ENCODE results near the gene OSTN. TPM values are rescaled to one million over a fixed set of nuclear protein-coding genes. Genes with fewer than 3 reads are reported as not detected.
A peak's percentile ranks its signal among the peaks of the same experiment; 100 is the strongest.

Gene OSTN
- 0.36 TPM for total RNA-seq
- long read RNA-seq = 0 reads

GRCh38 chr3:191198932-191199331 is at the start of gene OSTN:
Gene OSTN (plus strand): TSS chr3:191199241. CDS start chr3:191212533, 13,292 bp downstream.
- Histone ChIP-seq H3K36me3 (no peaks in the 10 kb centered on the region), H3K9me3 (replicated peaks) (no peaks in the 10 kb centered on the region), H3K4me3 (no peak within 1 kb of the TSS), H3K27me3 (ENCODE audit: low read depth) (peaks cover 3% of the 10 kb centered on the region), H3K4me1 (peaks cover 5% of the 10 kb centered on the region), H3K27ac (replicated peaks) (no peak within 1 kb of the TSS)
- TF ChIP-seq CTCF (IDR thresholded peaks at IDR 0.05; ENCODE audit: borderline replicate concordance) = peak; percentile 8
- no peak for DNase-seq
- intact Hi-C loops (cut with micrococcal nuclease) = no loop called here

DNA sequence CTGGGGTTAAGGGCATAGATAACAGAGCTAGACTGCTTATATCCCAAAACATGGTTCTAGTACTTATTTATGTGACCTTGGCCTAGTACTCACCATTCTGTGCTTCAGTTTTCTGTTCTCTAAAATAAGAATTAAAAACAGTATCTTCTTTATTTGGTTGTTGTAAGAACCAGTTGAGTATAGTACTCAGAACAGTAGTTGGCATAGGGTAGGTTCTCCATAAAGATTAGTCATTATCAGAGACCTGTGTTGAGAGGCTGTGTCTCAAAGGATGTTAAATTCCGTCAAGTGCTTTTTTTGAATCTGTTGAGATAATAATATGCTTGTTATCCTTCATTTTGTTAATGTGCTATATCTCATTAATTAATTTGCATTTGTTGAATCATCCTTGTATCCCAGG is 47.4 kb upstream of the OSTN start:
- H3K4me1 ChIP-seq = no peaks in the 10 kb centered on the region
- H3K9me3 ChIP-seq (replicated peaks) = peaks cover 41% of the 10 kb centered on the region
- no peaks in the 10 kb centered on the region for H3K27me3 ChIP-seq (ENCODE audit: low read depth)
- intact Hi-C loops (cut with micrococcal nuclease) = no loop called here
- no peak for DNase-seq
- H3K36me3 ChIP-seq = no peaks in the 10 kb centered on the region
- TF ChIP-seq CTCF (IDR thresholded peaks at IDR 0.05; ENCODE audit: borderline replicate concordance) = no peak
- no peak overlapping the region for H3K4me3 ChIP-seq
- no peak overlapping the region for H3K27ac ChIP-seq (replicated peaks)

- no peak for TF ChIP-seq CTCF (IDR thresholded peaks at IDR 0.05; ENCODE audit: borderline replicate concordance)
- Histone ChIP-seq H3K4me1 (no peaks in the 10 kb centered on the region), H3K27ac (replicated peaks) (no peak overlapping the region), H3K27me3 (ENCODE audit: low read depth) (no peaks in the 10 kb centered on the region), H3K36me3 (no peaks in the 10 kb centered on the region), H3K9me3 (replicated peaks) (peaks cover 43% of the 10 kb centered on the region), H3K4me3 (no peak overlapping the region)
- intact Hi-C loops (cut with micrococcal nuclease) = no loop called here
- DNase-seq = no peak
These were observed 44.2 kb upstream of the OSTN start for GRCh38 chr3:191154827-191155226.

- Histone ChIP-seq H3K4me1 (no peaks in the 10 kb centered on the region), H3K27ac (replicated peaks) (no peak overlapping the region), H3K9me3 (replicated peaks) (peaks cover 40% of the 10 kb centered on the region), H3K36me3 (no peaks in the 10 kb centered on the region), H3K27me3 (ENCODE audit: low read depth) (no peaks in the 10 kb centered on the region), H3K4me3 (no peak overlapping the region)
- no peak for TF ChIP-seq CTCF (IDR thresholded peaks at IDR 0.05; ENCODE audit: borderline replicate concordance)
- no peak for DNase-seq
- intact Hi-C loops (cut with micrococcal nuclease) = no loop called here
These were observed 40.8 kb upstream of the OSTN start for GRCh38 chr3:191158247-191158646.

DNA sequence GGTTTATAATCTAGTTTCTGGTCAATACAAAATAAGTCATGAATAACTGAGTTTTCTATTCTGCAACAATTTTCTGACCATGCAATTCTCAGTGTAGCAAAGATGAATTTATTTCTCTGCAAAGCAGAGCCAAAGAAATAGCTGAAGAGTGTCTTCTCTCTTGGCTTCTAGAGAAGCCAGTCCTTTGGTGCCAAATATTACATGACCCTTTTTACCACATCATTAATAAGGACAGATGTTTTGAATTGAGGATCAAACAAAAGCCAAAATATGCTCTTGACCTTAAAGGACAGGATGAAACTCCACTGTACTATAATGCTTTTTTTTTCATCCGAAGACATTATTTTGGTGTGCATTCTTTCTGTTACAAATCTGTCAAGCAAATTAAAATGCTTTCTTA is 40.2 kb upstream of the OSTN start:
- no peak for DNase-seq
- Histone ChIP-seq H3K4me1 (no peaks in the 10 kb centered on the region), H3K27me3 (ENCODE audit: low read depth) (no peaks in the 10 kb centered on the region), H3K36me3 (no peaks in the 10 kb centered on the region), H3K9me3 (replicated peaks) (peaks cover 35% of the 10 kb centered on the region), H3K4me3 (no peak overlapping the region), H3K27ac (replicated peaks) (no peak overlapping the region)
- TF ChIP-seq CTCF (IDR thresholded peaks at IDR 0.05; ENCODE audit: borderline replicate concordance) = no peak
- intact Hi-C loops (cut with micrococcal nuclease) = no loop called here

DNA sequence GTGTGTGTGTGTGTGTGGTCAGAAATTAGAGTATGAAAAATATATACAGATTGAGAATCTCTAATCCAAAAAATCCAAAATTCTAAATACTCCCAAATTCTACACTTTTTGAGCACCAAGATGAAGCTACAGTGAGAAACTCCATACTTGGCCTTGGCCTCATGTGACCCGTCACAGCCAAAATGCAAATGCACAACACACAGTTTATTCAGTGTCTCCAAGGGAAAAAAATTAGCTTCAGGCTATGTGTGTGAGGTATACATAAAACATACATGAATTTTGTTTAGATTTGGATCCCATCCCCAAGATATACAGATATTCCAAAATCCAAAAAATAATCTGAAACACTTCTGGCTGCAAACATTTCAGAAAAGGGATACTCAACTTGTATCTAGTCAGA is 33.2 kb upstream of the OSTN start:
- no peak overlapping the region for H3K4me3 ChIP-seq
- no peak for TF ChIP-seq CTCF (IDR thresholded peaks at IDR 0.05; ENCODE audit: borderline replicate concordance)
- no peaks in the 10 kb centered on the region for H3K4me1 ChIP-seq
- H3K27ac ChIP-seq (replicated peaks) = no peak overlapping the region
- H3K9me3 ChIP-seq (replicated peaks) = peaks cover 4% of the 10 kb centered on the region
- no peaks in the 10 kb centered on the region for H3K36me3 ChIP-seq
- no peak for DNase-seq
- no peaks in the 10 kb centered on the region for H3K27me3 ChIP-seq (ENCODE audit: low read depth)
- intact Hi-C loops (cut with micrococcal nuclease) = no loop called here

Measured in left ventricle myocardium inferior (tissue), 1 donor.